Fibroblast of villous mesenchyme (primary cell): Measurements from ENCODE around the gene RAP1GAP. TPM values are rescaled to one million over a fixed set of nuclear protein-coding genes. Genes with fewer than 3 reads are reported as not detected.

Experiments used
- DNase-seq: peaks from one replicate; pipeline ENCODE4 v3.0.0-alpha.2; 2010; ENCODE audit warnings: low read depth
- H3K4me3 ChIP-seq: 2 replicates; pipeline ENCODE4 v1.5.1; 2011; ENCODE audit warnings: low read depth, mild to moderate bottlenecking, low read length
- CTCF ChIP-seq: IDR thresholded peaks from 2 replicates; pipeline ENCODE4 v1.5.1; 2012; ENCODE audit warnings: low read depth, mild to moderate bottlenecking, low read length; ENCODE audit not compliant: insufficient read depth
- total RNA-seq: library from RNA; depleted of rRNA; stranded (reverse); fragments of >200 nt; gene quantifications from 2 replicates; pipeline ENCODE4 v1.2.3, GENCODE V29; 2012

Gene RAP1GAP
- total RNA-seq, 1 donor: under 0.01 TPM

- H3K4me3 ChIP-seq: no peak overlapping the region
- TF ChIP-seq CTCF: no peak
Observed at GRCh38 chr1:21621761-21622436, 47.3 kb downstream of the RAP1GAP start.

GRCh38 chr1:21621051-21621450 is 48.1 kb downstream of the RAP1GAP start:
- no peak overlapping the region for H3K4me3 ChIP-seq
- no peak for DNase-seq
- TF ChIP-seq CTCF: no peak

More at GRCh38 chr1:21621761-21622436, 47.3 kb downstream of the RAP1GAP start:
- DNase-seq: no peak

GRCh38 chr1:21620496-21620895 is 48.7 kb downstream of the RAP1GAP start:
- no peak overlapping the region for H3K4me3 ChIP-seq
- no peak for TF ChIP-seq CTCF
- no peak for DNase-seq

GRCh38 chr1:21620011-21620410 is 49.1 kb downstream of the RAP1GAP start:
- no peak for TF ChIP-seq CTCF
- no peak overlapping the region for H3K4me3 ChIP-seq
- DNase-seq: no peak

- no peak overlapping the region for H3K4me3 ChIP-seq
- DNase-seq: no peak
- no peak for TF ChIP-seq CTCF
Observed at GRCh38 chr1:21619375-21619947, 49.7 kb downstream of the RAP1GAP start.

- TF ChIP-seq CTCF: no peak
- DNase-seq: no peak
Observed at GRCh38 chr1:21618561-21619374, 50.4 kb downstream of the RAP1GAP start.

More at GRCh38 chr1:21618561-21619374, 50.4 kb downstream of the RAP1GAP start:
- no peak overlapping the region for H3K4me3 ChIP-seq
